ENCODE measurements around the gene MANSC1.
"Not testable (repeated sequence)": the region's sequence is repeated elsewhere in the genome, so short reads cannot be mapped to it uniquely, and the experiment has no call there.

Gene MANSC1

DNA sequence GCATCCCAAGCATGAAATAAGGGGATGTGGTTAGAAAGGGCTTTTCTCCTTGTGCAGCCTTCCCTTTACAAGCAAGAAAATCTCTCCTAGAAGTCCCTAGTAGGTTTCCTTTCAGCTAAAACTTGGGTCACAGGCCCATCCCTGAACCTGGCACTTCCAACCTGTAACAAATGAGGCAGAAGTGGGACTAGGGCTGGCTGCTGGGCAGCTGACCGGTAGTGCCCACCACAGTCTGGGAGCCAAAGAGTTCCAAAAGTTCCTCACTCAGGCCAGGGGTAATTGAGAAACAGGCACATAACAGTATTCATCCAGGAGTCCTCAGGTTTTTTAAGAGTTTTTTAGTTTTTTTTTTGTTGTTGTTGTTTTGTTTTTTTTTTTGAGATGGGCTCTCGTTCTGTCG, 23.8 kb downstream of the MANSC1 start:
- DNase-seq (ENCODE audit: low read depth, low spot score): no peak

DNA sequence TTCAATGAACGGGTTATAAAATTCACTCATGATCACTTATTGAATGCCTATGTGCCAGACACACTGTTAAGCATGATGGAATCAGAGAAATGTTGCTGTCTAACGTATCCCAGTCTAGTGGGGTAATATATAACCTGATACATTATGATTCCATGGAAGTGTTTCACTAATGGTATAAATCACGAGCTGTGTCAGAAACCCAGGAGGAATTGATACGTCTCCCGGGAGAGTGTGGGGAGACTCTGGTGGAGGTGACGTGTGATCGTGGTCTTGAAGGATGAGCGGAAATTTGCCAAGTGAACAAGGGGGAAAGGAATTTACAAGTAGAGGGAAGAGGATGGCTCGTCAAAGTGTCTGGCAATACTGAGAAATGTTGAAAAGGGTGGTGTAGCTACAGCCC, 26.5 kb downstream of the MANSC1 start:
- DNase-seq (ENCODE audit: low read depth, low spot score): no peak

DNA sequence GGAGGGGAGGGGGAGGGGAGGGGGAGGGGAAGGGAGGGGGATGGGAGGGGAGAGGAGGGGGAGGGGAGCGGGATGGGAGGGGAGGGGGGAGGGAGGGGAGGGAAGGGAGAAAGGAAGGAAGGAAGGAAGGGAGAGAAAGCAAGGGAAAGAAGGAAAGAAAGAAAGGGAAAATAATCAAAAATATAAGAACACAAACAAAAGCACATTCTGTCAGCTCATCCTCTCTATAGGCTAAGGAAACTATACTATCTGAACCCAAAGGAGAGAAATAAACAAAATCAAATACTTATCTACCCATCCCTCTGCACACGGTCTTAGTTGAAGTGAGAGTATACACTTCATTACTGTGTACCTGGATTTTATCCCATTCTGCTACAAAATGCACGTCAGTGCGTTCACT, 26.9 kb downstream of the MANSC1 start:
- DNase-seq (ENCODE audit: low read depth, low spot score): no peak

DNA sequence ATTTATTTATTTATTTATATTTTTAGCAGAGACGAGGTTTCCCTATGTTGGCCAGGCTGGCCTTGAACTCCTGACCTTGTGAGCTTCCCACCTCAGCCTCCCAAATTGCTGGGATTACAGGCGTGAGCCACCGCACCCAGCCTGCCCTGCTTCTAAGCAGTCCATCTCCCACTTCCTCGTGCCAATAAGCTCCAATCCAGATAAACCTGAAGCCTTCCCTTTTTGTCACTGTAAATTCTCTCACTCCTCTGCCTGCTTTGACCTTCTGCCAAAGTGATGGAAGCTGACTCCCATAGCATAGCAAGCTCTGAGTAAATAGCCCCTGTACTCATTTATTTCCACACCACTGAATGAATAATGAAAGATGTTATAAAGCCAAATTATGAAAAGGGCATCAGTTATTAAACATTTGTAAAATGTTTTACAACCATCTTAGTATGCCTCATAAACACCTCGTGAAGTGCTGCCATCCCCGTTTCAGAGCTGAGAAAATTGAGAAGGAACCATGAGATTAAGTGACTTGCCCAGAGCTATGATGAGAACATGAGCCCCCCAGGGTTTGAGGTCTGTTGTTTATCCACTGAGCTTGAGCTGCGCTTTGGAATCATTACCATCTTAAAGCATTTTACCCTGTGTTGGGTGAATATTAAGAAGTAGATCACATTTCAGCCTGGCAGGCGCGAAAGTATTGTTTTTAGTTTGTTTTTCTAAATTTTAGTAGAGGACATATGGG, 30.4 kb downstream of the MANSC1 start:
- DNase-seq (ENCODE audit: low read depth, low spot score): no peak

DNA sequence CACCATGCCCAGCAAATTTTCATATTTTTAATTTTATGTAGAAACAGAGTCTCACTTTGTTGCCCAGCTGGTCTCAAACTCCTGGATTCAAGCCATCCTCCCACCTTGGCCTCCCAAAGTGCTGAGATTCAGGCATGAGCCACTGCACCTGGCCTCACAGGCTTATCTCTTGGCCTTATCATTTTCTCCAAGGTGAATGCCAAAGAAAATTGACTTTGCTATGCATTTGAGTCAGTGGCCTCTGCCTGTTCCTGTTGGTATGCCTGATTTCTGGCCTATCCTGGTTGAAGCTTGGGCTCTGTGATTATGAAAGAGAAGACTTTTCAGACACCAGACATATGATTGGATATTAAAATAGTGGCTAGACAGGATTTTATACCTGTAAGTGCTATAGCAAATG, 34.2 kb downstream of the MANSC1 start:
- no peak for DNase-seq (ENCODE audit: low read depth, low spot score)

DNA sequence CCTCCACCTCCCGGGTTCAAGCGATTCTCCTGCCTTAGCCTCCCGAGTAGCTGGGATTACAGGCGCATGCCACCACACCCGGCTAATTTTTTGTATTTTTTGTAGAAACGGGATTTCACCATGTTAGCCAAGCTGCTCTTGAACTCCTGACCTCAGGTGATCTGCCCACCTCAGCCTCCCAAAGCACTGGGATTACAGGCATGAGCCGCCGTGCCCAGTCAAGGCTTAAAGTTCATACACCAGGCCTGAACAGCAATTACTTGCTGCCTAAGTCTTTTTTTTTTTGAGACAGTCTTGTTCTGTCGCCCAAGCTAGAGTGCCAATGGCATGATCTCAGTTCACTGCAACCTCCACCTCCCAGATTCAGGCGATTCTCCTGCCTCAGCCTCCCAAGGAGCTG, 39.3 kb downstream of the MANSC1 start:
- DNase-seq (ENCODE audit: low read depth, low spot score): not testable (repeated sequence)

DNA sequence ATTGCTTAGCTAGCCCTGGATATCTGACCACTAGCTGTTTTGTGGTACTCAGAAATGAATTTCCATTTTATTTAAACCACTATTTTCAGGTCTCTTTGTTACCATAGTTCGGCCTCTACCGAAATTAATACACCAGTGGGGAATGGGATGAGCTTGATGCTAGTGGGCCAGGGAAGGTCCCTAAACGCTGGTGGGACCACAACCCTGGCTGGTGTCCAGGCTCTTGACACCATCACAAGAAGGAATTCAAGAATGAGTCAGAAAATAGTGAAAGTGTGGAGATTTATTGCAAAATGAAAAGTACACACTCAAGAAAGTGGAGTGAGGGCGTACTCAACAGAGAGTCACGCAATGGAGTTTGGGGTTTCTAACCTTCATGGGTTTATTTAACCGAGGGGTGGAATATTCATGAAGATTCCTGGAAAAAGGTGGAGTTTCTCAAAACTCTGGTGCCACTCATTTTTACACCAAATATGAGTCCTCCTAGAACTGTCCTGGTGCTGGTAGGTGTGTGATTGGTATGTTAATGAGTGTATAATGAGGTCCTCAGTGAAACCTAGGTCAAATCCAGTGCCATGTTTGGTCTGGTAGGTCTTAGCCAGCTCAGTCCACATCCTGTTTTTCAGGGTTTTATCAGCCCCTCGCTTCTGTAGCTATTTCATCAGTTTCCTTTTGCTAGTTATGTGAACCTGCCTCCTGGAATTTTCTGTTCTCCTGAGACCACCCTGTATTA, 44.3 kb downstream of the MANSC1 start:
- no peak for DNase-seq (ENCODE audit: low read depth, low spot score)

DNA sequence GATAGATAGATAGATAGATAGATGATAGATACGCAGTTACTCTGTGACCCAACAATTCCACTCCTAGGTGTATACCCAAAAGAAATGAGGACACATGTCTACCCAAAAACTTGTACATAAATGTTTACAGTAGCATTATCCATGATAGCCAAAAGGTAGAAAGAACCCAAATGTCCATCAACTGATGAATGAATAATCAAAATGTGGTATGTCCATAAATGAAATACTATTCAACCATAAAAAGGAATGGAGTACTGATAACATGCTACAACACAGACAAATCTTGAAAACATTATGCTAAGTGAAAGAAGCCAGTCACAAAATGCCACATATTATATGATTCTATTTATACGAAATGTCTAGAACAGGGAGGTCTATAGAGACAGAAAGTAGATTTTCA, 47.1 kb downstream of the MANSC1 start:
- no peak for DNase-seq (ENCODE audit: low read depth, low spot score)

DNA sequence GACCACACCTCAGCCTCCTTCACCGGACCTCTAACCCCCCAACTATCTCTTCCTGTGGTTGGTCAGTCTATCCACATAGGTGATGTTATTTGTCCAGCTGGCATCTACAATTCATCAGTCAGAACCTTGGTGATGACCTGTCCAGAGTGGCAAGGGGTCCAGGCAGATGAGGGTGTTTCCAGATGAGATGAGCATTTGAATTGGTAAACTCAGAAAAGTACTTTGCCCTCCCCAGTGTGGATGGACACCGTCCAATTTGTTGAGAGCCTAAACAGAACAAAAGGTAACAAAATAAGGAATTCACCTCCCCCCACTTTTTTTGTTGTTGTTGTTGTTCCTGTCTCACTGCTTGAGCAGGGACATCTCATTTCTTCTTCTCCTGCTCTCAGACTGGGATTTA, 48.9 kb downstream of the MANSC1 start:
- DNase-seq (ENCODE audit: low read depth, low spot score): no peak

DNA sequence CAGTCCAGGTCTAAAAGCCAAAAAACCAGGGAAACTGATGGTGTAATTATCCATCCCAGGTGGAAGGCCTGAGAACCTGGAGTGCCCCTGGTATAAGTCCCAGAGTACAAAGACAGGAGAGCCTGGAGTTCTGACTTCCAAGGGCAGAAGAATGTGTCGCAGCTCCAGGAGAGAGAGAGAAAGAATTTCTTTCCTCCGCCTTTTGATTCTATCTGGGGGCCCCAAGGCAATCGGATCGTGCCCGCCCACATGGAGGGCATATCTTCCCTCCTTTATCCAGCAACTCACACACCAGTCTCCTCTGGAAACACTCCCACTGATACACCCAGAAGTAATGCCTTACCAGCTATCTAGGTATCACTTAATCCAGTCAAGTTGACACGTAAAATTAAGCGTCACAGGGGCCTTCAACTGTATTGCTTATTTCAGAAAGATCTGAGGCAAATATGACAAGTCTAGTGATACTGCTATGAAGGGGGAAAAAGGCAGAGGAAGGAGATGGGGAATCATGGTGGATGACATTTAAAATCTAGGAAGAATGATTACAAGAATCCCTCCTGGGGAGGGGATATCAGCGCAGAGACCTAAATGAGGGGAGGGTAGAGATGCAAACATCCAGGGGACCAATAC, 52.7 kb downstream of the MANSC1 start:
- DNase-seq (ENCODE audit: low read depth, low spot score): no peak

DNA sequence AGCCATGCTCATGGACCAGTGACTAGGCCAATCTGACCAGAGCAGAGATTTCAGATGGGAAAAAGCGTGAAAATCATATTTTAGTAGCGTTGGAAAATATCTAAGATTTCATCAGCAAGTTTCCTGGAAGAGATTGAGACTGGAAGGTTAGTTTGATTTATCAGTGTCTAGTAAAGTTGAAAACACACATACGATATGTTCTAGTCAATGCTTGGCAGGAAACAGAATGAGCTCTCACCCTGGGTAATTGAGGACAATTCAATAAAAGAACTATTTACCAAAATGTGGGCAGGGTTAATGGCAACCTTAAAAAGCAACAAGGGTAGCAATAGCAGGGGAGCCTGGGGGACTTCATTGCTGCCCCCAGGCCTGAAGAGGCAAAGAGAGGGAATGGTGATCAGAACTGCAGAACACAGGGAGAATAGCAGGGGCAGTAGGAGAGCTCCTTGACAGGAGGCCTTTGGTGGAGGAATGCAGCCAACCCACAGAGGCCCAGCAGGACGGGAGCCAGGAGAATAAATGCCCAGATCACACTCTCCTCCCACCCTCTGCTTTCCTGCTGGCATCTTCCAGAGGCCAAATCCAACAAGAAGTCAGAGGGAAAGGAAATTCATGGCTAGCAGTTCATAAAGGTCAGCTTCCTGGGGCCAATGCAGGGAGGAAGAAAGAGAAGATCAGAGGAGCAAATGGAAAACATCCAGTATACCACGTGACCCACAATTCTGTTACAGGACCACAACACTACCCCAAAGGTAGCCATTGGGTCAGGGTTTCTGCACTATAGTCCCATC, 55.6 kb downstream of the MANSC1 start:
- no peak for DNase-seq (ENCODE audit: low read depth, low spot score)

DNA sequence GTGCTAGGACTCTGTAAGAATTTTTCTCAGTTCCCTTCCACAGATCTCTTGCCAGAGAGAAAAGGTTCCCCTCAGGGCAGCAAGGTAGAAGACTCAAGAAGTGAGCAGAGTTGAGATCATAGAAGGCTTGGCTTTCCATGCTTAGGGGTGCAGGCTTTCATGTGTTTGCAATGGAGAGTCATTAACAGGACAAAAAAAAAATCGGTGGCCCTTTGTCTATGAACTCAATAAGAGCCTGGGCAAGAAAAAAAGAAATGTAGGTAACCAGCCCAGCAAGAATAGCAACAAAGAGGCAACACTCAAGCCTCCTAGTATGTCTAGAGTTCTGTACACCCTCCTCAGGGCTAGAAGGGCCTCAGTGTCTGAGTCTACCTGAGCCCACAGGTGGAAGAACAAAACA, 59.8 kb downstream of the MANSC1 start:
- DNase-seq (ENCODE audit: low read depth, low spot score): no peak

DNA sequence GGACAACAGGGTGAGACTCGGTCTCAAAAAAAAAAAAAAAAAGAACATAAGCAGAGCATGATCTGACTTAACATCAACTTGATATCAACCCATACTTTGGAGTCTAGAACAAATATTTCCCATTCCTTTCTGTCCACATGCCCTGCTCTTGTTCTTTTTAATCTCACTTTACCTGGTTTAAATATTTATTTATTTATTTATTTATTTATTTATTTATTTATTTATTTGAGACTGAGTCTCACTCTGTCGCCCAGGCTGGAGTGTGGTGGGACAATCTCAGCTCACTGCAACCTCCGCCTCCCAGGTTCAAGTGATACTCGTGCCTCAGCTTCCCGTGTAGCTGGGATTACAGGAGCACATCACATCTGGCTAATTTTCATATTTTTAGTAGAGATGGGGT, 63.6 kb downstream of the MANSC1 start:
- no peak for DNase-seq (ENCODE audit: low read depth, low spot score)

DNA sequence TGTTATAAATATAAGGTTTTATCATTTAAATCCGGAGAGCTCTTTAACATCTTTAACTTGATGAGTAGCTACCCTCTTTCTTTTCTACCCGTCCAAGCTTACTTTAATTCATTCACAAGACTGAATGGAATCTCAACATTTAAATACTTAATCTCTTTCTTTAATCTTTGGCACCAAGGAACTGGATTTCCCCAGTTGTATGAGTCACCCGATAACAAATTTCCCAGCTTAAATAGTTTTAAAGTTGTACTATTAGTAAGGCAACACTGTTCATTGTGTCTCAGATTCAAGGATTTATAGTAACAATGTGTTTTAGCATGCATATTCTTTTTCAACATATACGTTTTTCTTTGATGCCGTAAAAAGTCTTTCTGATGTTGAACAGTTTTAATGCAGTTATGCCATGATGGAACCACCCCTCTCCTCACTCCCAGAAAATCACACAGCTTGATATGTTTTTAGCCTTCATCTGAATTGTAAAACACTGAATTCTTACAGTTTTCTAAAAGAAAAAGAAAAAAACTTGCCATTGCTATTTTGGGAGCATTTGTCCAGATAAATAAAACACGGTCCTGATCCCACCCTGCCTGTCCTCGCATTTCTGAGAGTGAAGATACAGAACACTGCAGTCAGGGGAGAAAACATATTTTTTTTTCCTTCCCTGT, 67.1 kb downstream of the MANSC1 start:
- no peak for DNase-seq (ENCODE audit: low read depth, low spot score)

DNA sequence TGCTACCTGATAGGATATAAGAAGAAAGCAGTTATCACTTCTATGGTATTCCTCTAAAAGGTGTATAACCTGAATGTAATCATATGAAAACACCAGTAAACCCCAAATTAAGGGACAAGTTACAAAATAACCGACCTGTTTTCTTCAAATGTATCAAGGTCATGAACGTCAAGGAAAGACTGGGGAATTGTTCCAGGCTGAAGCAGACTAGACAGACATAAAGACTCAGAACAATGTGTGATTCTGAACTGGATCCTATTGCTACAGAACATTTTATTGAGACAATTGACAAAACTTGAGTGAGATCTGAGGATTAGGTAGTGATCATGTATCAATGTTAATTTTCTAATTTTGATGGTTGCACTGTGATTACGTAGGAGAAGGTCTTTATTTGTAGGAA, 67.8 kb downstream of the MANSC1 start:
- no peak for DNase-seq (ENCODE audit: low read depth, low spot score)

DNA sequence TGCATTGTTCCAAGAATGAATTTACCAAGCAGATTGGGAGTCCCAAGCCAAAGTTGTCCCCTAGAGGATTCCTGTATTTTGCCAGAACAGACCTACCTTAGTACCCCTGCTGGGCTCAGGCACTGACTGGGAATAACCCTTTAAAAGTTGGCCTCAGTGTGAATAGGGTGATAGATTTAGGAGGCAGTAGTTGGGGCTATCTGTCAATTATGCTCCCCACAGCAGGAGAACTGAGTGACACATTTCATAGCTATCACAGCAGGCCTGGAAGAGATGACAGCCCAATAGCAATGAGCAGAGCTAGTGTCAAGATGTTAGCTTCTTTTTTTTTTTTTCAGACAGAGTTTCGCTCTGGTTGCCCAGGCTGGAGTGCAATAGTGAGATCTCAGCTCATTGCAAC, 68.9 kb downstream of the MANSC1 start:
- no peak for DNase-seq (ENCODE audit: low read depth, low spot score)

DNA sequence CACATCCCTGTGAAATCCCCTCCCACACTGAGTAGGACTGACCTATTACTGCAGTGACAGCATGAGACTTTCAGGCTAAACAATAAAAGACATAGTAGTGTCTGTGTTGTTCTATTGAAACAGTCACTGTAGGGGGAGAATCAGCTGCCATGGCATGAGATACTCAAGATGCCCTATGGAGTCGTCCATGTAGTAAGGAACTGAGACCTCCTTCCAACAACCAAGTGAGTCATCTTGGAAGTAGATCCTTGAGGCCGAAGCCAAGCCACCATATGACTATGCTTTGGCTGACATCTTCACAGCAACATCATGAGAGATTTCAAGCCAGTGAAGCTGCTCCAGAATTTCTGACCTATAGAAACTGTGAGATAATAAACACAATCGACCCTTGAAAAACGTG, 71.1 kb downstream of the MANSC1 start:
- no peak for DNase-seq (ENCODE audit: low read depth, low spot score)

All from brain pericyte (primary cell).